Loucy (cell line): ENCODE measurements around the gene CEPT1.

ENCODE experiments used
- H2AFZ ChIP-seq: fragments of 200-600 bp; sonication (generic); 2 replicates; pipeline ENCODE4 v1.6.0; 2016; ENCODE audit warnings: antibody characterized with exemption, mild to moderate bottlenecking, low read length, moderate library complexity
- H3F3A ChIP-seq: fragments of 200-600 bp; 2 replicates; pipeline ENCODE4 v1.6.0; 2016; ENCODE audit warnings: antibody characterized with exemption, low read depth, mild to moderate bottlenecking
- H3K27me3 ChIP-seq: fragments of 200-600 bp; sonication (generic); 2 replicates; pipeline ENCODE4 v1.6.1; 2014; ENCODE audit warnings: low read length, mild to moderate bottlenecking; ENCODE audit not compliant: insufficient read depth, poor library complexity, severe bottlenecking
- H3K36me3 ChIP-seq: fragments of 200-600 bp; sonication (generic); 2 replicates; pipeline ENCODE4 v1.6.1; 2016; ENCODE audit warnings: low read length; ENCODE audit not compliant: insufficient read depth
- H3K4me1 ChIP-seq: fragments of 200-600 bp; sonication (generic); 2 replicates; pipeline ENCODE4 v1.5.1; 2014; ENCODE audit warnings: low read length, mild to moderate bottlenecking; ENCODE audit not compliant: insufficient read depth, poor library complexity, severe bottlenecking
- H3K4me2 ChIP-seq: fragments of 200-600 bp; sonication (generic); 2 replicates; pipeline ENCODE4 v1.6.0; 2014; ENCODE audit warnings: antibody characterized with exemption, low read length, low read depth, mild to moderate bottlenecking; ENCODE audit not compliant: poor library complexity, severe bottlenecking
- H3K4me3 ChIP-seq: fragments of 200-600 bp; sonication (generic); 2 replicates; pipeline ENCODE4 v1.5.1; 2014; ENCODE audit warnings: low read length, mild to moderate bottlenecking, mixed read lengths; ENCODE audit not compliant: poor library complexity, severe bottlenecking
- H3K79me2 ChIP-seq: fragments of 200-600 bp; sonication (generic); 2 replicates; pipeline ENCODE4 v1.6.1; 2014; ENCODE audit warnings: low read length; ENCODE audit not compliant: insufficient read depth
- H3K9ac ChIP-seq: fragments of 200-600 bp; sonication (generic); 2 replicates; pipeline ENCODE4 v1.6.0; 2014; ENCODE audit warnings: mild to moderate bottlenecking, low read depth, low read length, moderate library complexity; ENCODE audit not compliant: poor library complexity, severe bottlenecking
- H3K9me2 ChIP-seq: fragments of 200-600 bp; sonication (generic); replicated peaks from 2 replicates; pipeline ENCODE4 v1.6.1; 2016; ENCODE audit warnings: low read depth, low read length, mixed read lengths
- H3K9me3 ChIP-seq: fragments of 200-600 bp; sonication (generic); 2 replicates; pipeline ENCODE4 v1.6.1; 2014; ENCODE audit warnings: mild to moderate bottlenecking, antibody characterized with exemption, low read length, low read depth; ENCODE audit not compliant: insufficient read depth
- H4K20me1 ChIP-seq: fragments of 200-600 bp; sonication (generic); 2 replicates; pipeline ENCODE4 v1.6.0; 2014; ENCODE audit warnings: antibody characterized with exemption, low read length, mild to moderate bottlenecking; ENCODE audit not compliant: insufficient read depth, poor library complexity, severe bottlenecking
- CTCF ChIP-seq: fragments of 200-600 bp; sonication (generic); conservative IDR thresholded peaks from 2 replicates; pipeline ENCODE4 v1.5.1; 2014; ENCODE audit warnings: mild to moderate bottlenecking, antibody characterized with exemption, low read length
- EZH2phosphoT487 ChIP-seq: fragments of 200-600 bp; IDR thresholded peaks from 2 replicates; pipeline ENCODE4 v1.6.1; 2018; ENCODE audit warnings: antibody characterized with exemption, mild to moderate bottlenecking, moderate library complexity, borderline replicate concordance

Gene CEPT1

GRCh38 chr1:111220302-111220890 lies 80.4 kb downstream of the CEPT1 start:
- H3K9me3 ChIP-seq = no peaks in the 10 kb centered on the region
- H4K20me1 ChIP-seq = no peaks in the 10 kb centered on the region
- H3K9ac ChIP-seq = peak overlapping the region; percentile 76
- H2AFZ ChIP-seq = no peak overlapping the region
- H3K4me1 ChIP-seq = peaks cover 79% of the 10 kb centered on the region
- no peaks in the 10 kb centered on the region for H3K27me3 ChIP-seq
- H3K9me2 ChIP-seq = no peaks in the 10 kb centered on the region
- peak overlapping the region; percentile 80 for H3K4me2 ChIP-seq
- no peaks in the 10 kb centered on the region for H3K36me3 ChIP-seq
- peak overlapping the region; percentile 3 for H3K4me3 ChIP-seq
- TF ChIP-seq EZH2phosphoT487 (no peak), CTCF (no peak)
- H3F3A ChIP-seq = peaks cover 19% of the 10 kb centered on the region
- peaks cover 8% of the 10 kb centered on the region; the same call in 1 of the 2 replicates for H3K79me2 ChIP-seq

DNA sequence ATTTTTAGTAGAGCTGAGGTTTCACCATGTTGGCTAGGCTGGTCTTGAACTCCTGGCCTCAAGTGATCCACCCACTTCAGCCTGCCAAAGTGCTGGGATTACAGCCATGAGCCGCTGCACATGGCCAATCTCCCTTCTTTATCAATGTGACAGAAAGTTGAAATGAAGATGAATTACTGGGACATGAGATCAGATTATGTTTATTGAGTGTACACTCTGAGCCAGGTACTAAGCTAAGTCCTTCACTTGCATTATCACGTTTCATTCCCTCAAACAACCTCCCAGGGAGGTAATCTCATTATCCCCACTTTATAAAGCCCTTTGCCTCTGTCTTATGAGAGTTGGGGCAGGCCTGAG lies 81.2 kb downstream of the CEPT1 start:
- Histone ChIP-seq H3K4me1 (peaks cover 82% of the 10 kb centered on the region), H3K79me2 (peaks cover 8% of the 10 kb centered on the region; the same call in 1 of the 2 replicates), H3K36me3 (no peaks in the 10 kb centered on the region), H3K9ac (peak overlapping the region; percentile 76), H3K27me3 (no peaks in the 10 kb centered on the region), H3K4me3 (peak overlapping the region; percentile 60), H3K4me2 (peak overlapping the region; percentile 80), H3K9me2 (no peaks in the 10 kb centered on the region), H4K20me1 (no peaks in the 10 kb centered on the region), H3F3A (peaks cover 15% of the 10 kb centered on the region), H2AFZ (no peak overlapping the region), H3K9me3 (no peaks in the 10 kb centered on the region)
- TF ChIP-seq EZH2phosphoT487 (no peak), CTCF (no peak)

- Histone ChIP-seq H3K9me3 (no peaks in the 10 kb centered on the region), H3K27me3 (no peaks in the 10 kb centered on the region), H3K9ac (peak overlapping the region; percentile 76), H3K4me1 (peaks cover 78% of the 10 kb centered on the region), H3K9me2 (no peaks in the 10 kb centered on the region), H3K4me3 (peak overlapping the region; percentile 60), H2AFZ (no peak overlapping the region), H3K4me2 (peak overlapping the region; percentile 80), H3F3A (peaks cover 10% of the 10 kb centered on the region; the same call in 1 of the 2 replicates), H4K20me1 (no peaks in the 10 kb centered on the region), H3K79me2 (peaks cover 8% of the 10 kb centered on the region; the same call in 1 of the 2 replicates), H3K36me3 (no peaks in the 10 kb centered on the region)
- TF ChIP-seq EZH2phosphoT487 (no peak), CTCF (0 out of 2 replicates have a peak, but pooled peaks have one; percentile 12)
These were observed 81.7 kb downstream of the CEPT1 start for GRCh38 chr1:111221633-111222291.
